GM19043 (cell line): ENCODE data around the gene COLEC11.

Experiments
- ATAC-seq: cut with Tn5 transposase; IDR thresholded peaks from one replicate; pipeline ENCODE4 v1.9.1; 2021; ENCODE audit warnings: low read depth; ENCODE audit not compliant: unreplicated experiment

COLEC11 gene

DNA sequence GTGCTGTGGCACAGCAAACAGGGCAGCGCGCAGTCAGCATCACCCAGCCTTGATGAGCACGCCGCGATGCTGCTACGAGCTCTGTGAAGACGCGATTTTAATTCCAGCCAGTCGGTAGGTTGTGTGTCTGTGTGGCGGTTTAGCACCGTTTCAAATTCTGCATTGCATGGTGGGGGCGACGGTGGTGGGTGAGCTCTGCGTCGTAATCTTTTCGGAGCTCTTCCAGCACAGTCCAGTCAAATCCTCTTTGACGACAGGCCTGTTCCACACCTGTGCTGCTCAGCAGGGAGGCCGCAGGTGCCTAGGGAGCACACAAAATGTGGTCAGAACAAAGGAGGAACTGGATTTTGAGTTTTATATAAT lies 71.7 kb downstream of the COLEC11 start:
- ATAC-seq: no peak

DNA sequence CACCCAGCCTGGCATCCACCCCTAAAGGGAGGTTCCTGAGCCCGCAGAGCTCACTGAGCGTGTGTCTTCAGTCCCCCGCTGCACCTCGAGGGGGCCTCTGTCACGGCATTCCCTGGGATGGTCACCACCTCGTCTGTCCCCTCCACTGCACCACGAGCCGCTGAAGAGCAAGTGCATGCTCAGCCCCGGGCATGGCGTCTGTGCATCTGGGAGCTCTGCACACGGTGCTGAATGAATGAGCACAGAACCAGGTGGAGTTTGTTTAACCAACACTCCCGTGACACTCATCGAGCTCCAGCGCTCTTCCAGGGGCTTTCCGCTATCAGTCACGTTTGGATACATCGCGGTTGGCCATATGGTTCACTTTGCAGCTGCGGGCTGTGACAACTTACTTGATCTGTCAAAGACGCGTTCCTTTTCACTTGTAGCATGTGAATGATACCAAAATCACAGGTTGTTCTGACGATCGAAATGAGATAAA lies 72.3 kb downstream of the COLEC11 start:
- no peak for ATAC-seq

DNA sequence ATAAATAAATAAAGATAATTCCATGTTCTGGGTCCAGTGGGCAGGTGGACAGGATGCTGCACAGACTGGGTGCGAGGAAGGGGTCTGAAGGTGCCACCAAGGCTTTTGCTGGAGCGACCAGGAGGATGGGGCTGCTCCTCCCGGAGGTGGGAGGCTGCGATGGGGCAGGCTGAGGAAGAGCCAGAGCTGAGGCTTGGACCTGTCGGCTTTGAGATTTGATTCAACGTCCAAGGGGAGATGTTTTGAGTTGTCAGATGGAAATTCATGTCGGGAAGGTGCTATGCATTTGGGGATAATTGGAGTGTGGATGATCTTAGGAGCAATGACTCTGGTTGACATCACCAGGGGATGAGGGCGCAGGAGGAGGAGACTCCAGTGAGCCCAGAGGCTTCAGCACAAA lies 74.7 kb downstream of the COLEC11 start:
- no peak for ATAC-seq

DNA sequence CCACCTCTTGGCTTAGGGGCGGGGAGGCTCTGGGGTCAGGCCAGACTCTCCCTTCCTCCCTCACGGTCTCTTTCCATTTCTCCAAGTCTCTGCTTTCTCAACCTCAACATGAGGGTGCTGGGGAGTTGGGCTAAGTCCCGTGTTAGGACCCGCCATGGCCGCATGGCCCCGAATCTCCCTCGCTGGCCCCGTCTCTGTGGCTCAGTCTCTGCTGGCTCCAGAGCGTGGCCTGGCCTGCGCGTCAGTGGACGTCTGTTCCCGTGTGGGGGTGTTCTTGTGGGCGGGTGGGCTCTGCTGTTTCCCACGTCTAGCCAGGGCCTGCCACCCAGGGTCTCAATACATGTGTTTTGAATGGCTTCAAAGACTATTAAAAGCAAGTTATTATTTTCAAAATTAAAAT lies 75.5 kb downstream of the COLEC11 start:
- ATAC-seq: no peak

DNA sequence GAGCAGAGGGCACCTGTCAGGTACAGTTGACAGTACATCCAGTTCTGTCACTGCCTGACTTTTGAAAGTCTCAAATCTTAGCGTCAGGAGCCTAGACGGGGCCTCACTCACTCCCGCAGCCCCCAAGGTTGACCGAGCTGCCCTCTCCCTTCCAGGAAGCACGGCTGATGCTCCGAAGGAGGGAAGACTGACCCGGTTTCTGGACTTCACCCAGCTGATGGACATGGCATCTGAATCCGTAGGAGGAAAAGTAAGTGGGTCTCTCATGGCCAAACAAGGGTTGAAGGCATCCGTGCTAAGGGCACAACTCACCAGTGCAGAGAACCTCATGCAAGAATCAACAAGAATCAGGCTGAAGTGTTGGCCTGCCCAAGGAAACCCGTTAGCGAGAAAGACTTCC lies 76.0 kb downstream of the COLEC11 start:
- no peak for ATAC-seq

DNA sequence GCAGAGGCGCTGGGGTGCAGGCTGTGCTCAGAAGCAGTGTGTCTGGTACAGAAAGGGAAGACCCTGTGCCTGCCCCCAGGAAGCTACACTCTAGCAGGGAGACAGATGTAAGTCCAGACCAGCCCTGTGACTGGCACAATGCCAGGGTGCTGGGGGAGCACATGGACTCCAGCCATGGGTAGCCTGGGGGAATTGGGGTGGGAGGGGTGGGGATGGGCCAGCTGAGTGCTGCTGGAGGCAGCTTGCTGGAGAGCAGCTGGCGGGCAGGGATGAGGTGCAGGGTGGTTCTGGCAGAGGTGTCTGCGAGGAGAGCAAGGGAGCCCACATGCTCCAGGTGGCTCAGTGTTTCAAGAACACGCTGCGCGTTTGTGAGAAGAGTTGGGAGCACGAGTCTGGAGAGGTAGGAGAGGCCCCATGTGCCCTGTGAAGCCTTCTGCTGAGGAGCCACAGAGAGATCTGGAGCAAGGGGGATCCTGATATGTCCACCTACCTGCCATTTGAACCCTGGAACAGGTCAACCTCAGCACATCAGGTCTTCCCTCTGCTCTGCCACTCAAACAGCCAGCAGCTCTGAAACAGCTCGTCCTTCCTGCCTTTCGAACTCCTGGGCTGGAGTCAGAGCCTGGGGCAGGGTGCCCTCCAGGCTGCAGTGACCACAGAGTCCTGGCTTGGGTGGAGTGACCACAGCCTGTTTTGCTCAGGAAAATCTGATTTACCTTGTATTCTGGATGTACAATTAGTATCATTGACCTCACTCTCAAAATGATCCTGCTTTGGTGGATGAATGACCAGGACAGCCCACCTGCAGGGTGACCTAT lies 78.2 kb downstream of the COLEC11 start:
- no peak for ATAC-seq

DNA sequence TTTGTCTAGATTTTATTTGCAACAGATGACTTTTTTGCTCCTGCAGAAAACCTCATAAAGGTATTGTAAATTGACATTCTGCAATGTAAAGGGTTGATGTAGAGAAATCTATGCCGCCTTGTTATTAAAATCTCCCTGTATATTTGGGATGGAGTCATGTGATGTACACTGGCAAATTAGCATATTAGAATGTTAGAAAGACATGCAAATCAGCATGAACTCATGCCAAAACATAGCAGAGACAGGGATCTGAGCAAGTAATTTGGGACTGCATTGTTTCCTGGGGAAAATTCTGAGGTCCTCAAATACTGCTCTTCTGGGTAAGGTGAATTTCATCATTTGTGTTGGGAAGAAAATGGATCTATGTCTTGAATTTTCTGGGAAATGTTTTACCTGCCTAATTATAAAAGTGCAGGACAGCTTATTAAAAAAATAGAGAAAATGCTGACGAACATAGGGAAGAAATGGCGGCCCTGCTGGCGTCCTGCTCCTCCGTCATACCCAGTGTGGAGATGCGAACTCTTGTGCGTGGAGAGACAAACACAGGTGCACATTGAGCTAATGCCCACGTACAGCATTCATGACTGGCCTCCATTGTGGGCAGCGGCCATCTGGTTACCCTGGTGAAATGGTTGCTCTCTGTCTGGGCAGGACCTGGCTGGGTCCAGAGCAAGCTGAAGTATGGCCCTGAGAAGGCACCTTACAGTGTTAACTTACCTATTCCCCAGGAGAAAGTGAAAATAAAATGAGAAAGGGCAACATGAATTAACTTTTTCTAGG lies 79.3 kb downstream of the COLEC11 start:
- ATAC-seq: no peak

DNA sequence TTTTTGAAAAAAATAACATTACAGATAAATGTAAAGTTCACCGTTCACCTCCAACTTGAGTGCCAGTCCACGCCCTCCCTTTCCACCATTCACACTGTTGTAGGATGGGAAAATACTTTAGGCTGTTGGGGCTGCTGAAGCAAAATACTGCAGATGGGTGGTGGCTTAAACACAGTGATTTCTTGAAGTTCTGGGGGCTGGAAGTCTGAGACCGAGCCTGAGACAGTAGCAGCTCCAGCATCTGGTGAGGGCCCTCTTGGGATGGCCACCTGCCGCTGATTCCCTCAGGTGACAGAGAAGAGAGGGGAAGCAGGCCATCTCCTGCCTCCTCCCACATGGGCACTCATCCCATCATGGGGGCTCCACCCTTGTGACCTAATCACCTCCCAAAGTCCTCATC lies 80.8 kb downstream of the COLEC11 start:
- ATAC-seq: no peak

DNA sequence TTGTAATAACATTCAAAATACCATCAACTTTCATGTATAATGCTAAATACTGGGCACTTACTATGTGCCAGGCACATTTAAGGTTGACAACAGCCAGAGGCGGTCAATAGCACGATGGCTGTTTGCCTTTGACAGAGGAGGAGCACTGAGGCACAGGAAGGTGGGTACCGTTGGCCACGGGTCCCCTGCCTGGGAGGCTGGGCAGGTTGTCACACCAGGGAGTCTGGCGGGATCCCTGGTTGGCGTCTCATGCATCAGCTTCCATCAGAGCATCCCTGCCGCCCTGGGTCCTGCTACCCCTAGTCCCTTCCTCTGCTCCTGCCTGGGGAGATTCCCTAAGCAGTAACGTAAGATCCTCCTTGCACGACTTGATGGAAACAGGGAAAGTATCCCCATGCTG lies 82.5 kb downstream of the COLEC11 start:
- ATAC-seq: no peak

DNA sequence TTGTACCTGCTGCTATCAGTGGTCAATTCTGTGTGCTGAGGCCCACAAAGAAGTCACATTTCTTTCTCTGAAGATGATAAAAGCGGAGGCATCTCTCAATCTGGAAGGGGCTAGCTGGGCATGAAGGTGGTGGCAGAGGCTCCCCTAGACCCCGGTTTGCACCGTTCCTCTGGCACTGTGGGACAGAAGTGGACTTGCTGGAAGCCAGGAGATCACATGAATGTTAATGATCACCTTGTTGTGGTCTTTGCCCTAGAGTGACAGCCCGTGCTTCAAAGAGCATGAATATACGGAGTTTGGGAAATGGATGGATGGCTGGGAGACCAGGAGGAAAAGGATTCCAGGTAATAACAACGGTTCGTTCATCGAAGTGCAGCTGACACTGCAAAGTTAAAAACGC lies 83.3 kb downstream of the COLEC11 start:
- no peak for ATAC-seq

DNA sequence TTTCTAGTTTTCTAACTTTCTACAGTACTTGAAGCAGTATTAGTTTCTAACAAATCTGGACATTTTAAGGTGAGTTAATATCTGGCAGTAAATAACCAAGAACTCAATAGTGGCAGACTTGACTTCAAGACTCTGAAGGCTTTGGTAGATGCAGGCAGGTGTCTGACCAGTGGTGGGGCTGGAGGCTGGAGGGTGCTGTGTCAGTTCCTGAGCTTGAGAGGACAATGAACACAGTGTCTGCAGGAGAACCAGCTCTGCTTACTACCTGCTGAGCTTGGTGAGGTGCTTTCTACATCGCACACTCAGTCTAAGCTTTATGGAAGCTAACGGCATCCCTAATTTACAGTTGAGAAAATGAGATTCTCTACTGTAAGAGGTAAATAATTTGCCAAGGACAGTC lies 84.3 kb downstream of the COLEC11 start:
- ATAC-seq: no peak

DNA sequence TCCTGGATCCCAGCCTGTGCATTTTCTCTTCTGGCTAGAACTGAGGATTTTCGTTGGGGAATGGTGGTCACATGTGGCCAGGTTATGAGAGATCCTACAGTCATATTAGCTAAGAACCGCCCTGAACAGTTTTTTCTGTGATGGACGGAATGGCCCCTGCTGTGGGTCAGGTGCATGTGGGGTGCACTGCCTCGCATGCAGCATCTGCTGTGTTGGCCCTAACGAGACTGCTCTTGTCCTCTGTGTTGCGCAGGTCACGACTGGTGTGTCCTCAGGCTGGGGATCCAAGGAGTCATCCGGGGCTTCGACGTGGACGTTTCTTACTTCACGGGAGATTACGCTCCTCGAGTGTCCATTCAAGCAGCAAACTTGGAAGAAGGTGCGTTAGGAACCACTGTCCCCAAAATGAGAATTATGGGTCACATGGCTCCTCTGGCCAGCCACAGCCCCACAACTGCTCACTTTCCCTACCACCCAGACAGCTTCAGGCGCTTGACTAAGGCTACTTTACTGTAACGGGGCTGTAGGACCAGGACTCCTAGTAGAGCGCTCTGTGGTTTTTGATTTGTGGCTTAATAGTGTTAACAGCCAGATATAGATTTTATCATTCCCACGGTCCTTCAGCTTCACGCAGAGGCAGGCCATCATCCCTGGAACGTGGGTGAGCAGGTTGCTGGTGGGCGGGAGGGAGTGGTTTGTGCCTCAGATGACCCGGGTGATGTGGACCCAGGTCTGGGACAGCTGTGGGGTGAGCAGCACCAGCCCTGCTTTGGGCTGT lies 84.9 kb downstream of the COLEC11 start:
- ATAC-seq: no peak

DNA sequence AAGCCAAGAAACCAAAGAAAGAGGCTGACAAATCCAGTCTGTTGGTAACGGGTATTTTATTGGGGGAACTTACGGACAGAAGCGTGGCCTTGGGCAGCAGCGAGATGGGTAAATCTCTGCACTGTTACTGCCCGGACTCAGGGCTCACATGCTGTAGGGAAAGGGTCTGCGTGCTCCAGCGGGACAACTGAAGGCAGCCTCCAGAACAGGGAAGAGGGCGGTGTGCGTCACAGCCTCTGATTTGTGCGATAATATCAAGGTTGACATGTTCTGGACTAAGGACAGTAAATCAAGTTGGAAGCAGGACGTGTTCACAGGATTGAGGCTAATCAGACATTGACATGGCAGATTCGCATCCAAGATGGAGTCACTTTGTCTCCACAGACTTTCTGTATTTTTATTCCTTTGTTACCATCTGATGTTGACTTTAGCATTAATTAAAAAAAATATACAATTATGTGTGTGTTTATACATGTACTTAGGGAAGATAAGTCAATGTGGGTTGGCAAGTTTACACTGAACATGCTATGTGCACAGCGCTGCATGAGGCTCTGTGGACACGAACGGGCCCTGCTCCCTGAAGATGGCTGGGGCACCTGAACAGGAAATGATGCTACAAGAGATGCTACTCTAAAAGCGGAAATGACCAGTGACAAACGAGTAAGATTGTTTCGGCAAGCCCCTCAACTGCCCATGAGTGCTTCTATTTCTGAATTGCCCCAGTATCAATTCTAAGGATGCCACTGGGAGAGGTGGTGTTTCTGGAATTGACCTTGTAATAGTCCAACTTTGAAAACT lies 85.8 kb downstream of the COLEC11 start:
- ATAC-seq: no peak

DNA sequence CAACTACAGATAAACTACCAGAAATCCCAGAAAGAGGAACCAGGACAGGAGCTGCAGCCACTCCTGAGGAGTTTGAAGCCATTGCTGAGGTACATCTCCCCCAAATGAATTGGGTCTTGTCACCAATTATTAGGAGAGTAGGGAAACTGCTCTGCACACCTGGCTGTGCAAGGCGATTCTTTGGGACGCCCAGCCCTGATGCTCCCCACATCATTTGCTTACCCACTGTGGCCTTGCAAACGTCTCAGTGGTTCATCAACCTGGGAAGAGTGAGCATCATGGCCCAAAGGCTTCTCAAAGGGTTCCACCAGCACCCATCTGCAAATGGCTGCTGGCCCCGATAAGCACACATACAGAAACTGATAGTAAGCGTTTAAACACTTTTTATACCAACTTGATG lies 86.7 kb downstream of the COLEC11 start:
- no peak for ATAC-seq

DNA sequence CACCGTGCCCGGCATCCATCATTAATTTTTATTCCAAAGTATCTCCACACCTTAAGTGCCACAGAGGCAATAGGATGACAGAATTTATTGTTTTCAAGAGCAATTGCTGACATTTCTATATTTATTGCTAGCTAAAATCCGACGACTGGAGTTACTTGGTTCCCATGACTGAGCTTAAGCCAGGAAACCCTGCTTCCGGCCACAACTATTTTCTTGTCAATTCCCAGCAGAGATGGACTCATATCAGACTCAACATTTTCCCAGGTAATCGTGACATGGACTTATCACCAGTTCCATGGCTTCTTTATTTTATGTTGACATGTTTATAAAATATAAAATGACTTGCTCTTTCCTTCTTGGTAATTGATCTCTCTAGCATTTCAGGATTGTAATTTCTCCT lies 87.9 kb downstream of the COLEC11 start:
- no peak for ATAC-seq

DNA sequence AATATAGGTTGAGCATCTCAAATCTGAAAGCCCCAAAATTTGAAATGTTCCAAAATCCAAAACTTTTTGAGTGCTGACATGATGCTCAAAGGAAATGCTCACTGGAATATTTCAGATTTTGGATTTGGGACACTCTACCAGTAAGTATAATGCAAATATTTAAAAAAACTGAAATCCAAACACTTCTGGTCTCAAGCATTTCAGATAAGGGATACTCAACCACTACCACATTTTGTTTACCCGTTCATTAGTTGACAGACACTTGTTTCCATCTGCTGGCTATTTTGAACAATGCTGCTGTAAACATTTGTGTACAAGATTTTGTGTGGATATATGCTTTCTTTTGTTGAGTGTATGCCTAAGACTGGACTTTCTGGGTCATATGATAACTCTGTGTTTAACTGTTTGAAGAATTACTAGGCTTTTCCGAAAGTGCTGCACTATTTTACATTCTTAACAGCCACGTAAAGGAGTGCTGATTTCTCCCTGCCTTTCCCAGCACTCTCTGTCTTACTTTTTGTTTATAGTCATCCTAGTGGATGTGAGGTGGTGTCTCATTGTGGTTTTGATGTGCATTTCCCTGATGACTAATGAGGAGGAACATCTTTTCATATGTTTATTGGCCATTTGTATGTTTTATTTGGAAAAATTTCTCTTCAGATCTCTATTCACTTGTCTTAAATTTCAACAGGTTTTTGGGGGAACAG lies 89.0 kb downstream of the COLEC11 start:
- no peak for ATAC-seq

DNA sequence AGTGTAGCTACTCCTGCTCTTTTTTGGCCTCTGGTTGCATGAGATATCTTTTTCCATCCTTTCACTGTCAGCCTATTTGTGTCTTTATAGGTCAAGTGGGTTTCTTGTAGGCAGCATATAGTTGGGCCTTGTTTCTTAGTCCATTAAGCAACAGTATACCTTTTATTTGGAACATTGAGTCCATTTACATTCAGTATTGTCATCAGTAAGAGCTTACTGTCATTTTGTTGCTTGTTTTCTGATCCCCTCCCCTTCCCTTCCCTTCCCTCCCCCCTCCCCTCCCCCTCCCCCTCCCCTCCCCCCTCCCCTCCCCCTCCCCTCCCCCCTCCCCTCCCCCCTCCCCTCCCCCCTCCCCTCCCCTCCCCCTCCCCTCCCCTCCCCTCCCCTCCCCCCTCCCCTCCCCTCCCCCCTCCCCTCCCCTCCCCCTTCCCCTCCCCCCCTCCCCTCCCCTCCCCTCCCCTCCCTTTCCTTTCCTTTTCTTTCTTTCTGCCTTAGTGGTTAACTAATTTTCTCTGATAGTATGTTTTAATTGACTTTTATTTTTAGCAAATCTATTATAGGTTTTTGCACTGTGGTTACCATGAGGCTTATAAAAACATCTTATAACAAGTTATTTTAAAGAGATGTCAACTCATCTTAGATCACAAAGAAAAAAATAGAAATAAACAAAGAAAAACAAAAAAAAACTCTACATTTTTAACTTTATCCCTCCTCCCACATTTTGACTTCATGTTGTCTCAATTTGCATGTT lies 95.3 kb downstream of the COLEC11 start:
- ATAC-seq: no peak

DNA sequence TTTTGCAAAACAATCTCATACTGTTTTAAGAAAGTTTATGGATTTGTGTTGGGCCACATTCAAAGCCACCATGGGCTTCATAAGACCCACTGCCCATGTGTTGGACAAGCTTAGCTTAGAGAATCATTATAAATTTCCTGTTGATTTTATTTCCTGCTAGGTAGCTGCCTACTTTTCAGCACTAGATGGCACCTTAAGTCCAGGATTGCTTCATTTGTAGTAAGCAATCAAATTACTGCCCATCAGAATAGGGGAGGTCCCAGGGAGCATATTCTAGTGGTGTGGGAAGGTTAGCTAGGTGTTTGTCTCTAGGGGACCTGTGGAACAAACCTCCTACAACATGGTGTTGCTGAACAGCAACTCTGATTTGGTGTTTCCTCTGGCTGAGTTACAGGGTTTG lies 97.5 kb downstream of the COLEC11 start:
- no peak for ATAC-seq
